Germinal center (tissue), 1 donor: ENCODE measurements around the gene CFAP20.
"Not testable (repeated sequence)": the region's sequence is repeated elsewhere in the genome, so short reads cannot be mapped to it uniquely, and the experiment has no call there.

ENCODE experiments used
- DNase-seq: peaks from one replicate; pipeline ENCODE4 v3.0.0; 2012; ENCODE audit warnings: mixed read lengths, low spot score

The CFAP20 gene

GRCh38 chr16:58096249-58096648 is 32.9 kb downstream of the CFAP20 start:
- no peak for DNase-seq

- DNase-seq, result not testable (repeated sequence)
Observed at GRCh38 chr16:58095575-58095960, 33.6 kb downstream of the CFAP20 start.

GRCh38 chr16:58094791-58095574 is 34.2 kb downstream of the CFAP20 start:
- no peak for DNase-seq

- DNase-seq, result no peak
Observed at GRCh38 chr16:58094026-58094425, 35.2 kb downstream of the CFAP20 start.

GRCh38 chr16:58090396-58090795 is 38.8 kb downstream of the CFAP20 start:
- DNase-seq, result not testable (repeated sequence)

GRCh38 chr16:58088091-58088490 is 41.1 kb downstream of the CFAP20 start:
- no peak for DNase-seq

- no peak for DNase-seq
Observed at GRCh38 chr16:58087209-58087913, 41.8 kb downstream of the CFAP20 start.

- DNase-seq, result no peak
Observed at GRCh38 chr16:58086381-58087208, 42.6 kb downstream of the CFAP20 start.

GRCh38 chr16:58085584-58086251 is 43.5 kb downstream of the CFAP20 start:
- no peak for DNase-seq

- no peak for DNase-seq
Observed at GRCh38 chr16:58085171-58085570, 44.0 kb downstream of the CFAP20 start.

- no peak for DNase-seq
Observed at GRCh38 chr16:58084635-58085034, 44.5 kb downstream of the CFAP20 start.

- no peak for DNase-seq
Observed at GRCh38 chr16:58082381-58082780, 46.8 kb downstream of the CFAP20 start.

- not testable (repeated sequence) for DNase-seq
Observed at GRCh38 chr16:58080657-58081056, 48.5 kb downstream of the CFAP20 start.

GRCh38 chr16:58077796-58078195 is 51.4 kb downstream of the CFAP20 start:
- DNase-seq, result no peak

- no peak for DNase-seq
Observed at GRCh38 chr16:58076514-58076913, 52.7 kb downstream of the CFAP20 start.

- DNase-seq, result no peak
Observed at GRCh38 chr16:58074657-58075056, 54.5 kb downstream of the CFAP20 start.

- DNase-seq, result not testable (repeated sequence)
Observed at GRCh38 chr16:58073086-58073485, 56.1 kb downstream of the CFAP20 start.

- not testable (repeated sequence) for DNase-seq
Observed at GRCh38 chr16:58072134-58072533, 57.0 kb downstream of the CFAP20 start.

- no peak for DNase-seq
Observed at GRCh38 chr16:58070585-58070984, 58.6 kb downstream of the CFAP20 start.
